ENCODE results near the gene MIOS.

DNA sequence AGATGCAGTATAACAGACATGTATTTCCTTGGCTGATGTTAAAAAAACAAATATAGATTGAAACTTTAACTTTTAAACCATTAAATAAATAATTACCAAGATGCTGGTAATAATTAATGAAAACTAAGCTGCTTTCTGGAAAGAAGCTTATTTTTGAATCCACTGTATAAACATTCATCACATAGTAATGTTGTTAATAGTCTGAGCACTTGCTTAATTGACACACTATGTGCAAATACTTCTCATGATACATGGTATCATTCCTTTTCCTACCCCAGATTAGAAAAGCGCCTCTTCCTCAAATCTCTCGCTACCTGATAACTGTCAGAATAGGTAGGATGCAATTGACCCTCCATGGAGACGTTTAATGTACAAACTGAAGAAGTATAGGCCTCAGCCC is 16.0 kb upstream of the MIOS start:
- TF ChIP-seq CTCF (IDR thresholded peaks at IDR 0.05), result no peak
- TF ChIP-seq POLR2A (IDR thresholded peaks at IDR 0.05), result no peak
